Ishikawa (cell line): ENCODE data around the gene ABHD2.
A peak's percentile ranks its signal among the peaks of the same experiment; 100 is the strongest.

Source experiments
- RAD21 ChIP-seq: IDR thresholded peaks from 2 replicates; pipeline ENCODE4 v1.6.1; 2012; ENCODE audit warnings: low read depth
- ZBTB7A ChIP-seq: IDR thresholded peaks from 2 replicates; pipeline ENCODE4 v1.6.1; 2012; ENCODE audit warnings: low read depth
- TF ChIP-seq, protein P1 (sequence below): IDR thresholded peaks from 2 replicates; pipeline ENCODE4 v1.6.1; 2012; ENCODE audit warnings: low read depth, mild to moderate bottlenecking

DNA sequence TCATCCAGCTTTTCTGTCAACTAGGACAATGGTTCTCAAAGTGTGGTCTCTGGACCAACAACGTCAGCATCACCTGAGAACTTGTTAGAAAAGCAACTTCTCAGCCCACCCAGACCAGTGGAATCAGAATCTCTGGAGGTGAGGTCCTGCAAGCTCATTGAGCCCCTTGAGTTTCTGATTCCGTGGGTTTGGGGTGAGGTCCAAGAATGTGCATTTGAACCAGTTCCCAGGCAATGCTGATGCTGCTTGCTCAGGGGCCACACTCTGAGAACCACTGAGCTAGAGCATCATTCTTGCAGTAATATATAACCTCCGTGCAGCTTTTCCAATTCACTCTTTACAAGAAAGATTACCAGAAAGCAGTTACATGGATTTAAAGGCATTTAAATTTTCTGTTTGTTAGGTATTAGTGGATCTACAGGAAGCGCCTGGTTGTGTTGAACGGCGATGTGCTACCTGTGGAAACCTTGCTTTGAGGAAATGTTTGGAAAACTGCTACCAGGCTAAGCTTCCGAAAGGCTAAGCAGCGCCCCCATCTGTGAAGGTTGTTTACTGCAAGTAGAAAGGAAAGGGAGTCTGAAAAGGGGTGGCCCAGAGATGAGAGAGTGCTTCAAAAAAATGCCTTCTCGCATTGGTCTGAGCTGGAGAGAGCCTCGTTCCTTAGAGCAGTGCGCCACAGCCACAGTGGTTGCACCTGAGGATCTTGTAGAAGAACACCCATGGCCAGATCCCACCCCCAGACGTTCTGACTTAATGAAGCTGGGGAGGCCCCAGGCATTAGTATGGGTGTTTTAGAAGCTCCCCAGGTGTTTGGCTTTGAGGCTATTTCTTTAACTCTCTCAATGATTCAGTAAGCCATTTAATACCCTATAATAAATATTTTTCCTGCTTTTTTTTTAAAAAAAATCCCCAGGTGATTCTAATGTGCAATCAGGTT lies 83.1 kb downstream of the ABHD2 start:
- TF ChIP-seq, protein P1, sequence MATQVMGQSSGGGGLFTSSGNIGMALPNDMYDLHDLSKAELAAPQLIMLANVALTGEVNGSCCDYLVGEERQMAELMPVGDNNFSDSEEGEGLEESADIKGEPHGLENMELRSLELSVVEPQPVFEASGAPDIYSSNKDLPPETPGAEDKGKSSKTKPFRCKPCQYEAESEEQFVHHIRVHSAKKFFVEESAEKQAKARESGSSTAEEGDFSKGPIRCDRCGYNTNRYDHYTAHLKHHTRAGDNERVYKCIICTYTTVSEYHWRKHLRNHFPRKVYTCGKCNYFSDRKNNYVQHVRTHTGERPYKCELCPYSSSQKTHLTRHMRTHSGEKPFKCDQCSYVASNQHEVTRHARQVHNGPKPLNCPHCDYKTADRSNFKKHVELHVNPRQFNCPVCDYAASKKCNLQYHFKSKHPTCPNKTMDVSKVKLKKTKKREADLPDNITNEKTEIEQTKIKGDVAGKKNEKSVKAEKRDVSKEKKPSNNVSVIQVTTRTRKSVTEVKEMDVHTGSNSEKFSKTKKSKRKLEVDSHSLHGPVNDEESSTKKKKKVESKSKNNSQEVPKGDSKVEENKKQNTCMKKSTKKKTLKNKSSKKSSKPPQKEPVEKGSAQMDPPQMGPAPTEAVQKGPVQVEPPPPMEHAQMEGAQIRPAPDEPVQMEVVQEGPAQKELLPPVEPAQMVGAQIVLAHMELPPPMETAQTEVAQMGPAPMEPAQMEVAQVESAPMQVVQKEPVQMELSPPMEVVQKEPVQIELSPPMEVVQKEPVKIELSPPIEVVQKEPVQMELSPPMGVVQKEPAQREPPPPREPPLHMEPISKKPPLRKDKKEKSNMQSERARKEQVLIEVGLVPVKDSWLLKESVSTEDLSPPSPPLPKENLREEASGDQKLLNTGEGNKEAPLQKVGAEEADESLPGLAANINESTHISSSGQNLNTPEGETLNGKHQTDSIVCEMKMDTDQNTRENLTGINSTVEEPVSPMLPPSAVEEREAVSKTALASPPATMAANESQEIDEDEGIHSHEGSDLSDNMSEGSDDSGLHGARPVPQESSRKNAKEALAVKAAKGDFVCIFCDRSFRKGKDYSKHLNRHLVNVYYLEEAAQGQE: no peak
- no peak for TF ChIP-seq ZBTB7A
- peak; percentile 77 for TF ChIP-seq RAD21
